PC-3 (cell line): ENCODE results near the gene WDR49. TPM values are rescaled to one million over a fixed set of nuclear protein-coding genes. Genes with fewer than 3 reads are reported as not detected.

ENCODE experiments used
- ATAC-seq: fragments of 200-7000 bp; cut with Tn5 transposase; 2 replicates; pipeline ENCODE4 v1.9.1; 2020; ENCODE audit warnings: mild to moderate bottlenecking, moderate library complexity
- BruUV-seq: library from RNA; stranded (reverse); fragments of 400-500 nt; replicated peaks from 2 replicates; lab custom pipeline; 2021; lab: Mats Ljungman, UMichigan
- CTCF ChIA-PET: fragments of 300-600 bp; sonication (Branson Sonifier 250); formaldehyde crosslinking; loops from one replicate; lab custom pipeline; 2022; ENCODE audit warnings: antibody characterized with exemption; lab: Charles Lee
- POLR2A ChIA-PET: fragments of 300-600 bp; sonication (Branson Sonifier 250); formaldehyde crosslinking; loops from one replicate; lab custom pipeline; 2022; ENCODE audit warnings: antibody characterized with exemption; ENCODE audit not compliant: unreplicated experiment; lab: Charles Lee
- DNase-seq: peaks from one replicate; pipeline ENCODE4 v3.0.0-alpha.2; 2015
- H2AFZ ChIP-seq: fragments of 300-600 bp; sonication (generic); 2 replicates; pipeline ENCODE4 v1.6.0; 2016; ENCODE audit warnings: antibody characterized with exemption, low read length
- H3F3A ChIP-seq: fragments of 300-600 bp; sonication (generic); one replicate; pipeline ENCODE4 v1.6.0; 2017; ENCODE audit warnings: antibody characterized with exemption, low read length, control low read depth, mild to moderate bottlenecking; ENCODE audit not compliant: unreplicated experiment
- H3K27ac ChIP-seq: fragments of 300-600 bp; sonication (generic); 2 replicates; pipeline ENCODE4 v1.5.1; 2016; ENCODE audit warnings: mild to moderate bottlenecking, low read length
- H3K27me3 ChIP-seq: fragments of 300-600 bp; sonication (generic); 2 replicates; pipeline ENCODE4 v1.6.1; 2016; ENCODE audit warnings: low read length, mixed read lengths
- H3K36me3 ChIP-seq: fragments of 300-600 bp; sonication (generic); 2 replicates; pipeline ENCODE4 v1.6.1; 2016; ENCODE audit warnings: low read depth, mixed run types, low read length, mixed read lengths
- H3K4me1 ChIP-seq: fragments of 300-600 bp; sonication (generic); 2 replicates; pipeline ENCODE4 v1.5.1; 2016; ENCODE audit warnings: low read length; ENCODE audit not compliant: insufficient read depth
- H3K4me2 ChIP-seq: fragments of 300-600 bp; sonication (generic); 2 replicates; pipeline ENCODE4 v1.6.0; 2016; ENCODE audit warnings: low read length
- H3K4me3 ChIP-seq: fragments of 300-600 bp; sonication (generic); 2 replicates; pipeline ENCODE4 v1.5.1; 2016; ENCODE audit warnings: mild to moderate bottlenecking, low read length, mixed read lengths
- H3K79me2 ChIP-seq: fragments of 300-600 bp; sonication (generic); 2 replicates; pipeline ENCODE4 v1.6.1; 2017; ENCODE audit warnings: low read length, mixed read lengths
- H3K9ac ChIP-seq: fragments of 300-600 bp; sonication (generic); 2 replicates; pipeline ENCODE4 v1.6.0; 2016; ENCODE audit warnings: mild to moderate bottlenecking, low read length
- H3K9me2 ChIP-seq: fragments of 300-600 bp; sonication (generic); replicated peaks from 2 replicates; pipeline ENCODE4 v1.6.1; 2016; ENCODE audit warnings: mixed run types, low read length, mixed read lengths
- H3K9me3 ChIP-seq: fragments of 300-600 bp; sonication (generic); 2 replicates; pipeline ENCODE4 v1.6.1; 2016; ENCODE audit warnings: low read length, mixed read lengths
- H4K20me1 ChIP-seq: fragments of 300-600 bp; sonication (generic); 2 replicates; pipeline ENCODE4 v1.6.1; 2016; ENCODE audit warnings: low read length, mixed read lengths
- CTCF ChIP-seq: fragments of 300-600 bp; sonication (generic); conservative IDR thresholded peaks from 2 replicates; pipeline ENCODE4 v1.5.1; 2017; ENCODE audit warnings: antibody characterized with exemption, low read depth, mild to moderate bottlenecking, low read length
- EZH2 ChIP-seq: fragments of 300-600 bp; sonication (generic); IDR thresholded peaks from one replicate; pipeline ENCODE4 v1.6.1; 2017; ENCODE audit warnings: antibody characterized with exemption, mild to moderate bottlenecking, low read length; ENCODE audit not compliant: unreplicated experiment
- EZH2phosphoT487 ChIP-seq: fragments of 300-600 bp; sonication (generic); IDR thresholded peaks from 2 replicates; pipeline ENCODE4 v1.6.1; 2018; ENCODE audit warnings: mild to moderate bottlenecking, antibody characterized with exemption, low read length, borderline replicate concordance
- intact Hi-C: fragments of 100-400 bp; cut with micrococcal nuclease; formaldehyde crosslinking; loops from 2 replicates; pipeline ENCODE4 v1.9.0; 2023
- total RNA-seq: library from RNA; depleted of rRNA; stranded (reverse); fragments of >200 nt; gene quantifications from 2 replicates; pipeline ENCODE4 v1.2.3, GENCODE V29; 2014

Gene WDR49
- total RNA-seq, 1 experiment from 2014 or later, result 0.33 TPM

- no peaks in the 10 kb centered on the region for H3F3A ChIP-seq
- no peaks in the 10 kb centered on the region for H3K36me3 ChIP-seq
- intact Hi-C loops, result no loop called here
- no peak overlapping the region for H3K27ac ChIP-seq
- H3K4me2 ChIP-seq, result no peak overlapping the region
- no peaks in the 10 kb centered on the region for H3K79me2 ChIP-seq
- H3K4me3 ChIP-seq, result no peak overlapping the region
- no peaks in the 10 kb centered on the region for H3K4me1 ChIP-seq
- ATAC-seq, result no peak
- H4K20me1 ChIP-seq, result no peaks in the 10 kb centered on the region
- CTCF ChIA-PET, result no interaction called here
- H3K9ac ChIP-seq, result no peak overlapping the region
- H3K9me2 ChIP-seq, result no peaks in the 10 kb centered on the region
- H2AFZ ChIP-seq, result no peak overlapping the region
- POLR2A ChIA-PET, result interaction anchor here (0.7 kb wide), 1 partner anchor 249 kb away, joined by 4 read pairs; no protein-coding TSS in a partner anchor
- no TSS peak for BruUV-seq
- H3K27me3 ChIP-seq, result peaks cover 4% of the 10 kb centered on the region; the same call in 1 of the 2 replicates
- DNase-seq, result no peak
- no peak for TF ChIP-seq EZH2phosphoT487
- no peak for TF ChIP-seq CTCF
- no peak for TF ChIP-seq EZH2
- no peaks in the 10 kb centered on the region for H3K9me3 ChIP-seq
Measured at GRCh38 chr3:167650459-167650858, 3.3 kb downstream of the WDR49 start.

GRCh38 chr3:167649746-167650145, 4.0 kb downstream of the WDR49 start:
- Histone ChIP-seq H3K27me3 (peaks cover 4% of the 10 kb centered on the region; the same call in 1 of the 2 replicates), H3K27ac (no peak overlapping the region), H3F3A (no peaks in the 10 kb centered on the region), H3K9me2 (no peaks in the 10 kb centered on the region), H3K9me3 (no peaks in the 10 kb centered on the region), H3K36me3 (no peaks in the 10 kb centered on the region), H3K4me3 (no peak overlapping the region), H3K79me2 (no peaks in the 10 kb centered on the region), H3K4me1 (no peaks in the 10 kb centered on the region), H3K9ac (no peak overlapping the region), H2AFZ (no peak overlapping the region), H3K4me2 (no peak overlapping the region), H4K20me1 (no peaks in the 10 kb centered on the region)
- ChIA-PET CTCF (no interaction called here), POLR2A (no interaction called here)
- BruUV-seq, result no TSS peak
- ATAC-seq (no peak), DNase-seq (no peak)
- intact Hi-C loops, result no loop called here
- TF ChIP-seq CTCF (no peak), EZH2 (no peak), EZH2phosphoT487 (no peak)

GRCh38 chr3:167644611-167645010, 9.1 kb downstream of the WDR49 start:
- Histone ChIP-seq H3K9ac (no peak overlapping the region), H3F3A (no peaks in the 10 kb centered on the region), H3K27ac (no peak overlapping the region), H3K4me1 (no peaks in the 10 kb centered on the region), H3K9me3 (no peaks in the 10 kb centered on the region), H3K9me2 (no peaks in the 10 kb centered on the region), H3K36me3 (no peaks in the 10 kb centered on the region), H4K20me1 (no peaks in the 10 kb centered on the region), H3K4me2 (no peak overlapping the region), H3K4me3 (no peak overlapping the region), H3K79me2 (no peaks in the 10 kb centered on the region), H3K27me3 (peaks cover 4% of the 10 kb centered on the region; the same call in 1 of the 2 replicates), H2AFZ (no peak overlapping the region)
- ChIA-PET CTCF (no interaction called here), POLR2A (interaction anchor here (0.6 kb wide), 1 partner anchor 14 kb away, joined by 9 read pairs; no protein-coding TSS in a partner anchor)
- intact Hi-C loops, result no loop called here
- BruUV-seq, result no TSS peak
- DNase-seq, result no peak
- no peak for ATAC-seq
- TF ChIP-seq CTCF, result no peak
- TF ChIP-seq EZH2, result no peak
- no peak for TF ChIP-seq EZH2phosphoT487
